Stimulated activated CD4-positive, alpha-beta T cell treated with anti-CD3 and anti-CD28 coated beads, TNF-alpha, amount 100 ng/mL, for 24 hours (primary cell): ENCODE results near the gene RALGAPA1.
A peak's percentile ranks its signal among the peaks of the same experiment; 100 is the strongest.
"Not testable (repeated sequence)": the region's sequence is repeated elsewhere in the genome, so short reads cannot be mapped to it uniquely, and the experiment has no call there.

Source experiments
- DNase-seq, 3 experiments: peaks; one replicate each; pipeline ENCODE4 v3.0.0-alpha.2; 2020; ENCODE audit warnings: low read depth in 3 of 3

The RALGAPA1 gene

GRCh38 chr14:35701531-35701930 lies 107.6 kb downstream of the RALGAPA1 start:
- no peak for DNase-seq

- no peak for DNase-seq
These were observed 109.2 kb downstream of the RALGAPA1 start for GRCh38 chr14:35699791-35700444.

- DNase-seq = no peak
These were observed 112.5 kb downstream of the RALGAPA1 start for GRCh38 chr14:35696575-35696974.

- DNase-seq = no peak
These were observed 113.0 kb downstream of the RALGAPA1 start for GRCh38 chr14:35696119-35696518.

- DNase-seq = no peak
These were observed 113.4 kb downstream of the RALGAPA1 start for GRCh38 chr14:35695647-35696046.

GRCh38 chr14:35695072-35695471 lies 114.0 kb downstream of the RALGAPA1 start:
- DNase-seq = no peak

GRCh38 chr14:35689000-35689460 lies 120.1 kb downstream of the RALGAPA1 start:
- DNase-seq = no peak

- DNase-seq = no peak
These were observed 120.8 kb downstream of the RALGAPA1 start for GRCh38 chr14:35688126-35688826.

- peak in 2 of 3 experiments; percentile 2 to 4 for DNase-seq
These were observed 121.7 kb downstream of the RALGAPA1 start for GRCh38 chr14:35687335-35687939.

GRCh38 chr14:35683688-35684087 lies 125.4 kb downstream of the RALGAPA1 start:
- DNase-seq = not testable (repeated sequence)

- no peak for DNase-seq
These were observed 126.3 kb downstream of the RALGAPA1 start for GRCh38 chr14:35682802-35683201.

GRCh38 chr14:35678403-35679028 lies 130.6 kb downstream of the RALGAPA1 start:
- DNase-seq = no peak

- no peak for DNase-seq
These were observed 139.3 kb downstream of the RALGAPA1 start for GRCh38 chr14:35669782-35670181.

GRCh38 chr14:35666429-35667043 lies 142.6 kb downstream of the RALGAPA1 start:
- no peak for DNase-seq

GRCh38 chr14:35661875-35662274 lies 147.2 kb downstream of the RALGAPA1 start:
- no peak for DNase-seq

GRCh38 chr14:35653045-35653444 lies 156.1 kb downstream of the RALGAPA1 start:
- no peak for DNase-seq

GRCh38 chr14:35643513-35643912 lies 165.6 kb downstream of the RALGAPA1 start:
- DNase-seq = no peak

- no peak for DNase-seq
These were observed 171.2 kb downstream of the RALGAPA1 start for GRCh38 chr14:35637851-35638250.

- DNase-seq = no peak
These were observed 171.8 kb downstream of the RALGAPA1 start for GRCh38 chr14:35637269-35637668.

GRCh38 chr14:35632676-35633075 lies 176.4 kb downstream of the RALGAPA1 start:
- no peak for DNase-seq

- DNase-seq = no peak
These were observed 176.8 kb downstream of the RALGAPA1 start for GRCh38 chr14:35632271-35632670.
